ENCODE data around the gene TLR9.

- TF ChIP-seq CTCF (conservative IDR thresholded peaks at IDR 0.05 in 1 of 2, IDR thresholded peaks at IDR 0.05 in 1 of 2; ENCODE audit: extremely low read depth in 1 of 2, insufficient read depth in 1 of 2, low read depth in 1 of 2, low read length in 2 of 2) (no peak), EZH2 (IDR thresholded peaks at IDR 0.05; ENCODE audit: borderline replicate concordance, low read length) (no peak)
Measured at GRCh38 chr3:52221141-52221562, 4.3 kb downstream of the TLR9 start.

All from mammary epithelial cell (primary cell).